SH-SY5Y (cell line): ENCODE results near the gene SEH1L.

Experiments used
- GATA2 ChIP-seq: IDR thresholded peaks from 2 replicates; pipeline ENCODE4 v1.6.1; 2011; ENCODE audit warnings: mild to moderate bottlenecking, low read depth, low read length
- GATA3 ChIP-seq: IDR thresholded peaks from 2 replicates; pipeline ENCODE4 v1.6.1; 2011; ENCODE audit warnings: low read depth, mild to moderate bottlenecking, low read length, moderate library complexity

DNA sequence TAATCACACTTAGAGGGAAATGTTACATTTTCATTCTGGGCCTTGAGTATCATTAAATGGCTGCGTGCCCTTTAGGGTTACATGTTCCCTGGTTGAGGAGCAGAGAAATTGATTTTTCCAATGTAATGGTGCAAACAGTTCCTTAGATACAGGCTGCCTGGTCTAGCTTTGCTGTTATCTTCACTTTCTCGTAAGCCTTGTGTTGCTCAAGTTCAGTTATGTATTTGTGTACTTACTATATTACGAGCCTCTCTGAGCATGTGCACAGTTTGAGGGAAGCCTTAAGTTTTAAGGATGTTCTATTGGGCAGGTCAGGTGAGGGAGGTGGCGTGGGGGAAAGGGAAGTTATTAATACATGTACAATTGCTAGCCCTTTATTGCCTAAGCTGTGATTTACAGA lies 67.0 kb downstream of the SEH1L start:
- TF ChIP-seq GATA3 (no peak), GATA2 (no peak)
